ENCODE results near the gene CELF4.

Gene CELF4

GRCh38 chr18:37565101-37565976, at the start of gene CELF4:
TSS of gene CELF4 (minus strand) at chr18:37565798.
- DNase-seq, result peak in 32 of 56 donors; percentile 11 to 65 (median 46)

GRCh38 chr18:37613253-37613565, 47.6 kb upstream of the CELF4 start:
- no peak for DNase-seq

- peak in 1 of 56 donors; percentile 4 for DNase-seq
Measured at GRCh38 chr18:37612524-37613252, 47.1 kb upstream of the CELF4 start.

- DNase-seq, result no peak
Measured at GRCh38 chr18:37611614-37612279, 46.1 kb upstream of the CELF4 start.

GRCh38 chr18:37608876-37609275, 43.3 kb upstream of the CELF4 start:
- no peak for DNase-seq

- no peak for DNase-seq
Measured at GRCh38 chr18:37607281-37607680, 41.7 kb upstream of the CELF4 start.

- DNase-seq, result peak in 1 of 56 donors; percentile 3
Measured at GRCh38 chr18:37604032-37604431, 38.4 kb upstream of the CELF4 start.

- peak in 1 of 56 donors; percentile 3 for DNase-seq
Measured at GRCh38 chr18:37598966-37599896, 33.6 kb upstream of the CELF4 start.

GRCh38 chr18:37598396-37598795, 32.8 kb upstream of the CELF4 start:
- DNase-seq, result no peak

GRCh38 chr18:37590346-37590745, 24.7 kb upstream of the CELF4 start:
- no peak for DNase-seq

GRCh38 chr18:37588289-37588688, 22.7 kb upstream of the CELF4 start:
- DNase-seq, result no peak

- no peak for DNase-seq
Measured at GRCh38 chr18:37586656-37587225, 21.1 kb upstream of the CELF4 start.

GRCh38 chr18:37584952-37585695, 19.5 kb upstream of the CELF4 start:
- no peak for DNase-seq

- no peak for DNase-seq
Measured at GRCh38 chr18:37584217-37584616, 18.6 kb upstream of the CELF4 start.

- DNase-seq, result peak in 12 of 56 donors; percentile 10 to 62 (median 21)
Measured at GRCh38 chr18:37582261-37582660, 16.7 kb upstream of the CELF4 start.

GRCh38 chr18:37578886-37579513, 13.4 kb upstream of the CELF4 start:
- peak in 14 of 56 donors; percentile 8 to 50 (median 33) for DNase-seq

- DNase-seq, result no peak
Measured at GRCh38 chr18:37578182-37578678, 12.6 kb upstream of the CELF4 start.

- DNase-seq, result no peak
Measured at GRCh38 chr18:37577051-37577611, 11.5 kb upstream of the CELF4 start.

GRCh38 chr18:37575646-37576045, 10.0 kb upstream of the CELF4 start:
- no peak for DNase-seq
